Endodermal cell (in vitro differentiated cells): ENCODE measurements around the gene ZNF142. TPM values are rescaled to one million over a fixed set of nuclear protein-coding genes. Genes with fewer than 3 reads are reported as not detected.

Experiments
- DNase-seq: peaks from one replicate; pipeline ENCODE4 v3.0.0-alpha.2; 2017
- H3K27ac ChIP-seq: 2 replicates; pipeline ENCODE4 v1.5.1; 2013; ENCODE audit warnings: mild to moderate bottlenecking, low read depth, low read length, moderate library complexity
- H3K27me3 ChIP-seq: 2 replicates; pipeline ENCODE4 v1.6.1; 2013; ENCODE audit warnings: mild to moderate bottlenecking, low read length, moderate library complexity; ENCODE audit not compliant: insufficient read depth, control insufficient read depth, poor library complexity, severe bottlenecking
- H3K36me3 ChIP-seq: 2 replicates; pipeline ENCODE4 v1.7.0; 2013; ENCODE audit warnings: mild to moderate bottlenecking, low read length, moderate library complexity; ENCODE audit not compliant: control insufficient read depth, insufficient read depth
- H3K4me1 ChIP-seq: one replicate; pipeline ENCODE4 v1.7.0; 2013; ENCODE audit warnings: low read length; ENCODE audit not compliant: control insufficient read depth, insufficient read depth
- H3K4me3 ChIP-seq: 2 replicates; pipeline ENCODE4 v1.5.1; 2013; ENCODE audit warnings: mild to moderate bottlenecking, low read length, moderate library complexity
- H3K9ac ChIP-seq: 2 replicates; pipeline ENCODE4 v1.6.1; 2013; ENCODE audit warnings: mild to moderate bottlenecking, low read length, moderate library complexity; ENCODE audit not compliant: poor library complexity, severe bottlenecking; ENCODE audit errors: extremely low read depth
- H3K9me3 ChIP-seq: 2 replicates; pipeline ENCODE4 v1.6.1; 2013; ENCODE audit warnings: mild to moderate bottlenecking, low read length, moderate library complexity; ENCODE audit not compliant: control insufficient read depth
- H3K27ac Mint-ChIP-seq: 2 replicates; pipeline ENCODE4 v1.8.0; 2020; ENCODE audit warnings: mixed read lengths
- H3K27me3 Mint-ChIP-seq: 2 replicates; pipeline ENCODE4 v1.8.0; 2021; ENCODE audit warnings: mild to moderate bottlenecking, mixed read lengths; ENCODE audit not compliant: insufficient read depth
- H3K36me3 Mint-ChIP-seq: 2 replicates; pipeline ENCODE4 v1.8.0; 2020; ENCODE audit warnings: low read depth, mixed read lengths
- H3K4me1 Mint-ChIP-seq: 2 replicates; pipeline ENCODE4 v1.8.0; 2020; ENCODE audit warnings: mixed read lengths
- H3K4me3 Mint-ChIP-seq: 2 replicates; pipeline ENCODE4 v1.8.0; 2020; ENCODE audit warnings: mild to moderate bottlenecking, moderate library complexity, mixed read lengths
- H3K9me3 Mint-ChIP-seq: 2 replicates; pipeline ENCODE4 v1.8.0; 2020; ENCODE audit warnings: mild to moderate bottlenecking, mixed read lengths
- WGBS, 2 experiments: methylation state at CpG; one replicate each; pipeline versions ENCODE4 v1.1.5 to v1.1.7; 2013; ENCODE audit warnings: missing lambda C conversion rate in 2 of 2, mixed read lengths in 1 of 2; ENCODE audit not compliant: insufficient coverage in 1 of 2, insufficient read length in 1 of 2; 5-methylcytosine and 5-hydroxymethylcytosine counted together
- total RNA-seq, 2 donors: library from RNA; stranded (reverse); fragmentation: NEBNext Ultra II Directional in 1 of 2; extraction: Animal tissue kit (Norgen Biotek cat#: 25700) in 1 of 2; gene quantifications; 2 replicates in 1 of 2; 3 replicates in 1 of 2; pipeline ENCODE4 v1.2.1, GENCODE V29; 2021
- TF ChIP-seq, protein P1 (sequence below): fragments of 200-600 bp; sonication (generic); conservative IDR thresholded peaks from 2 replicates; pipeline ENCODE4 v1.5.0; 2021; ENCODE audit warnings: antibody characterized with exemption, mild to moderate bottlenecking

Gene ZNF142
- total RNA-seq, 2 donors from 2014 or later, result 27.8 to 31.5 TPM

DNA sequence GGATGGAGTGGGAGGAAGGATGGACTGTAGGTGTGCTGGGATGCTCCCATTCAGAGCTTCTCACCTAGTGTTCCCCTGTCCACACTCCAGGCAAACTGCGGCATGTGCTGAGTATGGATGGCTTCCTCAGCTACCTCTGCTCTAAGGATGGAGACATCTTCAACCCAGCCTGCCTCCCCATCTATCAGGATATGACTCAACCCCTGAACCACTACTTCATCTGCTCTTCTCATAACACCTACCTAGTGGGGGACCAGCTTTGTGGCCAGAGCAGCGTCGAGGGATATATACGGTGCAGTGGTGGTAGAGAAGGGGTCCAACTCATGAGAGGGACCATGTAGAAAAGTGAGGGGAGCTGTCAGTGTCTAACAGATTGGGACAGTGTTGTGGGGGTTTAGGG lies 31.5 kb downstream of the ZNF142 start:
- WGBS, 2 experiments, result 97 to 100% methylated on average over 1 to 4 of the region's 4 CpGs

DNA sequence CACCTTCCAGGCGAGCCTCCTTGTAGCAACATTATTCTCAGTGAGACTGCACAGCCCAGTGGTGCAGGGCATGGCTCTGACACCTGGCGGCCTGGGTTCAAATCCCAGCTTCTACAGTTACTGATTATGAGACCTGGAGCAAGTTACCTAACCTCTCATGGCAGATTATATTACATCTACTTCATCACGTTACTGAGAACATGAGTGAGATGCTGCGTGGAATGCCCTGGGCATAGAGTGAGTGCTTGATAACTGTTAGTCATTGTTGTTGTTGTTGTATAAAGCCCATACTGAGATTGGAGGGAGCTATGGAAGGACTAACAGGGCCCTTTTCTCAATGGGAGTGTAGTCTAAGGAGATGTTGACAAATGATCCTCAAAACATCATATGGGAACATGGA lies 33.1 kb downstream of the ZNF142 start:
- TF ChIP-seq, protein P1, sequence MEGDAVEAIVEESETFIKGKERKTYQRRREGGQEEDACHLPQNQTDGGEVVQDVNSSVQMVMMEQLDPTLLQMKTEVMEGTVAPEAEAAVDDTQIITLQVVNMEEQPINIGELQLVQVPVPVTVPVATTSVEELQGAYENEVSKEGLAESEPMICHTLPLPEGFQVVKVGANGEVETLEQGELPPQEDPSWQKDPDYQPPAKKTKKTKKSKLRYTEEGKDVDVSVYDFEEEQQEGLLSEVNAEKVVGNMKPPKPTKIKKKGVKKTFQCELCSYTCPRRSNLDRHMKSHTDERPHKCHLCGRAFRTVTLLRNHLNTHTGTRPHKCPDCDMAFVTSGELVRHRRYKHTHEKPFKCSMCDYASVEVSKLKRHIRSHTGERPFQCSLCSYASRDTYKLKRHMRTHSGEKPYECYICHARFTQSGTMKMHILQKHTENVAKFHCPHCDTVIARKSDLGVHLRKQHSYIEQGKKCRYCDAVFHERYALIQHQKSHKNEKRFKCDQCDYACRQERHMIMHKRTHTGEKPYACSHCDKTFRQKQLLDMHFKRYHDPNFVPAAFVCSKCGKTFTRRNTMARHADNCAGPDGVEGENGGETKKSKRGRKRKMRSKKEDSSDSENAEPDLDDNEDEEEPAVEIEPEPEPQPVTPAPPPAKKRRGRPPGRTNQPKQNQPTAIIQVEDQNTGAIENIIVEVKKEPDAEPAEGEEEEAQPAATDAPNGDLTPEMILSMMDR, result no peak
- no peak overlapping the region for H3K27ac Mint-ChIP-seq
- WGBS, 2 experiments, result 93 to 100% methylated on average over 1 to 4 of the region's 4 CpGs
- H3K4me3 Mint-ChIP-seq, result no peak overlapping the region
- H3K4me1 Mint-ChIP-seq, result peaks cover 9% of the 10 kb centered on the region
- Histone ChIP-seq H3K9me3 (no peaks in the 10 kb centered on the region), H3K4me3 (no peak overlapping the region), H3K9ac (no peak overlapping the region), H3K27ac (no peak overlapping the region), H3K4me1 (peaks cover 2% of the 10 kb centered on the region), H3K27me3 (no peaks in the 10 kb centered on the region), H3K36me3 (no peaks in the 10 kb centered on the region)
- no peaks in the 10 kb centered on the region for H3K36me3 Mint-ChIP-seq
- H3K9me3 Mint-ChIP-seq, result no peaks in the 10 kb centered on the region
- peaks cover 6% of the 10 kb centered on the region for H3K27me3 Mint-ChIP-seq
- no peak for DNase-seq

More for the DNA sequence above, 31.5 kb downstream of the ZNF142 start:
- Histone ChIP-seq H3K27me3 (no peaks in the 10 kb centered on the region), H3K27ac (no peak overlapping the region), H3K4me3 (no peak overlapping the region), H3K36me3 (no peaks in the 10 kb centered on the region), H3K9ac (no peak overlapping the region), H3K4me1 (no peaks in the 10 kb centered on the region), H3K9me3 (no peaks in the 10 kb centered on the region)
- peaks cover 6% of the 10 kb centered on the region for H3K27me3 Mint-ChIP-seq
- no peaks in the 10 kb centered on the region for H3K9me3 Mint-ChIP-seq
- H3K4me1 Mint-ChIP-seq, result peaks cover 2% of the 10 kb centered on the region
- no peak for DNase-seq
- H3K4me3 Mint-ChIP-seq, result no peak overlapping the region
- no peak overlapping the region for H3K27ac Mint-ChIP-seq
- TF ChIP-seq, protein P1, result no peak
- H3K36me3 Mint-ChIP-seq, result no peaks in the 10 kb centered on the region

DNA sequence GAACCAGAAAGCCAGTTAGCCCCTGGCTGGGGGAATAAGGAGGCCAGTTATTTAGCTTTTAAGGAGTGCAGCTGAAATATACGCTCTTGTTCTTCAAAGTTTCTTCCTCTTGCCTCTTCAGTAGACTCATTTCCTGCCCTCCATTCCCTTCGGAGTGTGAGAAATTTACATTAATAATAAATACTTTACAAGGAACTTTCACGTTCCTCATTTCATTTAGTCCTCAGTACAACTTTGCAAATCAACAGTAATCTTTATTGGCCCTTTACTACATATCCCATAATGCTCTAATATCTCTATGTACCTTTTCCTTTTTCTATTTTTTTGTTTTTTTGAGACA lies 36.1 kb downstream of the ZNF142 start:
- H3K27ac Mint-ChIP-seq, result no peak overlapping the region
- Histone ChIP-seq H3K9me3 (no peaks in the 10 kb centered on the region), H3K4me3 (no peak overlapping the region), H3K4me1 (peaks cover 2% of the 10 kb centered on the region), H3K27ac (no peak overlapping the region), H3K9ac (no peak overlapping the region), H3K36me3 (no peaks in the 10 kb centered on the region), H3K27me3 (no peaks in the 10 kb centered on the region)
- no peak for DNase-seq
- H3K9me3 Mint-ChIP-seq, result no peaks in the 10 kb centered on the region
- peaks cover 6% of the 10 kb centered on the region for H3K27me3 Mint-ChIP-seq
- TF ChIP-seq, protein P1, result no peak
- H3K4me3 Mint-ChIP-seq, result no peak overlapping the region
- 95 to 98% methylated on average over 3 of the region's 3 CpGs for WGBS, 2 experiments
- H3K36me3 Mint-ChIP-seq, result no peaks in the 10 kb centered on the region
- H3K4me1 Mint-ChIP-seq, result peaks cover 9% of the 10 kb centered on the region
